ENCODE results near the gene OR51D1. TPM values are rescaled to one million over a fixed set of nuclear protein-coding genes. Genes with fewer than 3 reads are reported as not detected.

Gene OR51D1
- total and polyA plus RNA-seq, 8 donors = not detected

DNA sequence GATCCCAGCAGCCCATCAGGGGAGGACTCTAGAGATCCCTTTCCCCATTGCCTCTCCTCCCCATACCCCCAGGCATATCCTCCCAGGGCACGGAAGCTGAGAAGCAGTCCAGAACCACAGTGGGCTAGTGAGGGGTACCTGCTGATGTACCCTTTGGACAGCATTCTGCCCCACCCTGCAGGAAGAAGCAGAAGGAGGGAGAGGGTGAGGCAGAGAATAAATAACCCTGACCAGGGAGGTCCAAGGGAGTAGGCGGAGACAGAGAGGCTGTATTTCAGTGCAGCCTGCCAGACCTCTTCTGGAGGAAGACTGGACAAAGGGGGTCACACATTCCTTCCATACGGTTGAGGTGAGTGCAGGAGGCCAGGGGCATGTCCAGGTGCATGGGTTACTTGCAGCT is 6.4 kb downstream of the OR51D1 start, which contains the start of gene OR51E1:
Gene OR51E1, plus strand, starts transcription at position 301 of the 400 bp plus-strand sequence. CDS start 8,545 bp downstream, outside the sequence.
- DNase-seq (no peak), ATAC-seq (no peak), FAIRE-seq (no peak)
- Histone ChIP-seq H3K36me3 (no peaks in the 10 kb centered on the region), H3K4me1 (no peaks in the 10 kb centered on the region), H3K27ac (no peak within 1 kb of the TSS), H3K9me3 (no peaks in the 10 kb centered on the region), H3K4me3 (no peak within 1 kb of the TSS), H3K27me3 (no peaks in the 10 kb centered on the region)
- intact Hi-C loops (cut with DNase I) = no loop called here
- TF ChIP-seq, protein P1, sequence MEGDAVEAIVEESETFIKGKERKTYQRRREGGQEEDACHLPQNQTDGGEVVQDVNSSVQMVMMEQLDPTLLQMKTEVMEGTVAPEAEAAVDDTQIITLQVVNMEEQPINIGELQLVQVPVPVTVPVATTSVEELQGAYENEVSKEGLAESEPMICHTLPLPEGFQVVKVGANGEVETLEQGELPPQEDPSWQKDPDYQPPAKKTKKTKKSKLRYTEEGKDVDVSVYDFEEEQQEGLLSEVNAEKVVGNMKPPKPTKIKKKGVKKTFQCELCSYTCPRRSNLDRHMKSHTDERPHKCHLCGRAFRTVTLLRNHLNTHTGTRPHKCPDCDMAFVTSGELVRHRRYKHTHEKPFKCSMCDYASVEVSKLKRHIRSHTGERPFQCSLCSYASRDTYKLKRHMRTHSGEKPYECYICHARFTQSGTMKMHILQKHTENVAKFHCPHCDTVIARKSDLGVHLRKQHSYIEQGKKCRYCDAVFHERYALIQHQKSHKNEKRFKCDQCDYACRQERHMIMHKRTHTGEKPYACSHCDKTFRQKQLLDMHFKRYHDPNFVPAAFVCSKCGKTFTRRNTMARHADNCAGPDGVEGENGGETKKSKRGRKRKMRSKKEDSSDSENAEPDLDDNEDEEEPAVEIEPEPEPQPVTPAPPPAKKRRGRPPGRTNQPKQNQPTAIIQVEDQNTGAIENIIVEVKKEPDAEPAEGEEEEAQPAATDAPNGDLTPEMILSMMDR (IDR thresholded peaks at IDR 0.05) = no peak
- WGBS, 2 donors = 57 to 66% methylated on average over 3 of the region's 3 CpGs

DNA sequence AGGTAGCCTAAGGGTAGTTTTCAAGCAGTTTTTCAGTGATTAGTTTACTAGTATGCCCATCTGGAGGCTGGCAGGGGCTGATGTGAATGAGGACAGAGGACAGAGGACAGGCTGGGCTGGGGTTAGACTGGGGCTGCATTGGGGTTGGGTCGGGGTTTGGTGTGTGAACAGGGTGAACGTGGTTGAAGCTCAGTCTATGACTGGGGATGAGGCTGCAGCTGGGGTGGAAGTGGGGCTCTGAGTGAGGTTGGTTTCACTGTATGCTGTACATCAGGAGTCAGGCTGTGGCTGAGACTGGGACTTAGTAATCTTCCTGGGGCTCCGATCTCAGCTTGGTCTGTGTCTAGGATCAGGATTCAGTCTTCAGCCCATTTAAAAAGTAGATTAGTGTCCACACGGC is 7.0 kb downstream of the OR51D1 start:
- 52 to 68% methylated on average over 4 of the region's 4 CpGs for WGBS, 2 donors
- H3K36me3 ChIP-seq = no peaks in the 10 kb centered on the region
- H3K9me3 ChIP-seq = no peaks in the 10 kb centered on the region
- intact Hi-C loops (cut with DNase I) = no loop called here
- H3K27ac ChIP-seq = no peak overlapping the region
- ATAC-seq = no peak
- no peak for FAIRE-seq
- no peaks in the 10 kb centered on the region for H3K4me1 ChIP-seq
- no peak for DNase-seq
- TF ChIP-seq, protein P1 (IDR thresholded peaks at IDR 0.05) = no peak
- H3K27me3 ChIP-seq = no peaks in the 10 kb centered on the region
- H3K4me3 ChIP-seq = no peak overlapping the region

DNA sequence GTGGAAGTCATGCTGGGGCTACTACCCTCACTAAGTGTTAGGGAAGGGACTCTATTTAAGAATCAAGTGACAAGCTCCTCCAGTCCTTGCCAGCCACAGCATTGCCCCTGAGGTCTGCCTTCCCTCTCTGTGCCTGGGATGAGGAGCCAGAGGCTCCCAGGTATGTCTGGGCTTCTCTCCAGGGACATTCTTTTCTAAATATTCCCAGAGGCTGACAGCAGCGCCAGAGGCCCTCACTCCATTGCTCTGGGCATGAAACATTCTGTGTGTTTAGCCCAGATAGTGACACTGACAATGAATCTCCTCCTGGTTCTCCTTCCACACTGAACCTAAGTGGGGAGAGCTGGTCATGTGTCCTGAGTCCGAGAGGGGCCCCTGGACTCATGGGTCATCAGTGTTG is 8.7 kb downstream of the OR51D1 start:
- FAIRE-seq = no peak
- intact Hi-C loops (cut with DNase I) = no loop called here
- H3K27me3 ChIP-seq = no peaks in the 10 kb centered on the region
- no peaks in the 10 kb centered on the region for H3K4me1 ChIP-seq
- TF ChIP-seq, protein P1 (IDR thresholded peaks at IDR 0.05) = no peak
- H3K4me3 ChIP-seq = no peak overlapping the region
- H3K36me3 ChIP-seq = no peaks in the 10 kb centered on the region
- no peak overlapping the region for H3K27ac ChIP-seq
- DNase-seq = no peak
- no peak for ATAC-seq
- no peaks in the 10 kb centered on the region for H3K9me3 ChIP-seq
- WGBS, 2 donors = 52 to 71% methylated on average over 2 of the region's 2 CpGs

DNA sequence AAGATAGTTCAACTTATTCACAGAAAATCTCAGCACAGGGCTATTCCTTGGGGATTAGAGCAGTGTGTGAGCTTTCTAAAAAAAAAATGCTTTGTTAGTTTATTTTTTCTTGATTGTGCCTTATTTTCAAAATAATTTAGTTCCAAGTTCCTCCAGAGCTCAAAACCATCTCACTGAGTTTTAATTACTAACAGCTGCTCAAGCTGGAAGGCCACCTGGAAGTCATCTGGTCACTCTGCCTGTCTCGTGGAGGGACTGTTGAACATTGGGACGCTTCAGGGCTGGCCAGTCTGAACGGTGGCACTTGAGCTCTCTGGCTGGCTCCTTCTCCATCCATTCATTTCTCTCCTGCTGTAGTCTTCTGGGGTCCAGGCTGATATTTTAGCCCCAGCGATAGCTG is 10.5 kb downstream of the OR51D1 start:
- Histone ChIP-seq H3K27ac (no peak overlapping the region), H3K4me1 (no peaks in the 10 kb centered on the region), H3K27me3 (no peaks in the 10 kb centered on the region), H3K4me3 (no peak overlapping the region), H3K36me3 (no peaks in the 10 kb centered on the region), H3K9me3 (no peaks in the 10 kb centered on the region)
- FAIRE-seq = no peak
- TF ChIP-seq, protein P1 (IDR thresholded peaks at IDR 0.05) = no peak
- intact Hi-C loops (cut with DNase I) = no loop called here
- 69 to 75% methylated on average over 4 of the region's 4 CpGs for WGBS, 2 donors
- no peak for ATAC-seq
- DNase-seq = no peak

DNA sequence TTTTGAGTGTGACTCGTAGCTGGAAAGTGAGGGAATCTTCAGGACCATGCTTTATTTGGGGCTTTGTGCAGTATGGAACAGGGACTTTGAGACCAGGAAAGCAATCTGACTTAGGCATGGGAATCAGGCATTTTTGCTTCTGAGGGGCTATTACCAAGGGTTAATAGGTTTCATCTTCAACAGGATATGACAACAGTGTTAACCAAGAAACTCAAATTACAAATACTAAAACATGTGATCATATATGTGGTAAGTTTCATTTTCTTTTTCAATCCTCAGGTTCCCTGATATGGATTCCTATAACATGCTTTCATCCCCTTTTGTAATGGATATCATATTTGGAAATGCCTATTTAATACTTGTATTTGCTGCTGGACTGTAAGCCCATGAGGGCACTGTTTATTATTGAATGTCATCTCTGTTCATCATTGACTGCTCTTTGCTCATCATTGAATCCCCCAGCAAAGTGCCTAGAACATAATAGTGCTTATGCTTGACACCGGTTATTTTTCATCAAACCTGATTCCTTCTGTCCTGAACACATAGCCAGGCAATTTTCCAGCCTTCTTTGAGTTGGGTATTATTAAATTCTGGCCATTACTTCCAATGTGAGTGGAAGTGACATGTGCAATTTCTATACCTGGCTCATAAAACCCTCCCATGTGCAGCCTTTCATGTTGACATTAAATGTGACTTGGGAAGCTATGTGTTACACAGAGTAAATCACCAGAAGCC is 17.5 kb downstream of the OR51D1 start:
- TF ChIP-seq, protein P1 (IDR thresholded peaks at IDR 0.05) = no peak
- Histone ChIP-seq H3K27ac (no peak overlapping the region), H3K4me1 (no peaks in the 10 kb centered on the region), H3K27me3 (no peaks in the 10 kb centered on the region), H3K4me3 (no peak overlapping the region), H3K36me3 (no peaks in the 10 kb centered on the region), H3K9me3 (no peaks in the 10 kb centered on the region)
- DNase-seq = no peak
- intact Hi-C loops (cut with DNase I) = no loop called here
- no peak for ATAC-seq
- FAIRE-seq = no peak
- WGBS, 2 donors = 64 to 67% methylated on average over 2 of the region's 2 CpGs

Measured in pancreas (tissue), 10 donors.